HepG2 (cell line): ENCODE results near the gene ZNF181. TPM values are rescaled to one million over a fixed set of nuclear protein-coding genes. Genes with fewer than 3 reads are reported as not detected.

Experiments
- BCL3 ChIP-seq: sonication (generic); formaldehyde crosslinking; IDR thresholded peaks from 2 replicates; pipeline ENCODE4 v1.5.1; 2020; ENCODE audit warnings: mild to moderate bottlenecking, missing genetic modification reagents, moderate library complexity
- CREM ChIP-seq, 2 experiments: sonication (generic) in 1 of 2; formaldehyde crosslinking in 1 of 2; IDR thresholded peaks; 2 replicates each; pipeline versions ENCODE4 v1.4.0 to v1.6.1; 2016 to 2020; ENCODE audit warnings: antibody characterized with exemption in 1 of 2, mild to moderate bottlenecking in 1 of 2, missing genetic modification reagents in 1 of 2
- ETV5 ChIP-seq: IDR thresholded peaks from 2 replicates; pipeline ENCODE4 v1.6.1; 2018; ENCODE audit warnings: missing biosample characterization, missing genetic modification reagents, inconsistent platforms, borderline replicate concordance
- FOSL2 ChIP-seq: sonication (generic); formaldehyde crosslinking; IDR thresholded peaks from 2 replicates; pipeline ENCODE4 v1.4.0; 2020; ENCODE audit warnings: missing genetic modification reagents
- FOXK2 ChIP-seq: fragments of 450-650 bp; IDR thresholded peaks from 2 replicates; pipeline ENCODE4 v1.6.1; 2016
- HINFP ChIP-seq: sonication (generic); formaldehyde crosslinking; IDR thresholded peaks from 2 replicates; pipeline ENCODE4 v1.4.0; 2020; ENCODE audit warnings: low read depth, mild to moderate bottlenecking, missing genetic modification reagents
- HMG20B ChIP-seq: conservative IDR thresholded peaks from 2 replicates; pipeline ENCODE4 v1.6.1; 2016; ENCODE audit warnings: missing genetic modification reagents, missing compliant biosample characterization
- KLF12 ChIP-seq: sonication (generic); formaldehyde crosslinking; IDR thresholded peaks from 2 replicates; pipeline ENCODE4 v1.4.0; 2020; ENCODE audit warnings: missing genetic modification reagents, borderline replicate concordance
- LBX2 ChIP-seq: sonication (generic); formaldehyde crosslinking; IDR thresholded peaks from 2 replicates; pipeline ENCODE4 v1.5.0; 2020; ENCODE audit warnings: missing genetic modification reagents, mild to moderate bottlenecking, borderline replicate concordance
- ONECUT2 ChIP-seq: sonication (generic); formaldehyde crosslinking; IDR thresholded peaks from 2 replicates; pipeline ENCODE4 v1.4.0; 2020; ENCODE audit warnings: missing genetic modification reagents
- TEAD3 ChIP-seq: optimal IDR thresholded peaks from 2 replicates; pipeline ENCODE3; 2016; ENCODE audit warnings: borderline replicate concordance
- TERF1 ChIP-seq: sonication (generic); formaldehyde crosslinking; IDR thresholded peaks from 2 replicates; pipeline ENCODE4 v1.8.0; 2022; ENCODE audit warnings: mild to moderate bottlenecking, missing genetic modification reagents, moderate library complexity
- U2AF1 ChIP-seq: fragments of 200-400 bp; formaldehyde crosslinking; optimal IDR thresholded peaks from 2 replicates; pipeline ENCODE3; 2017; ENCODE audit warnings: mild to moderate bottlenecking, low read depth, low read length
- ZC3H13 ChIP-seq: sonication (generic); formaldehyde crosslinking; IDR thresholded peaks from 2 replicates; pipeline ENCODE4 v1.8.1; 2023; ENCODE audit warnings: mild to moderate bottlenecking, missing genetic modification reagents, moderate library complexity
- ZFP41 ChIP-seq: sonication (generic); formaldehyde crosslinking; IDR thresholded peaks from 2 replicates; pipeline ENCODE4 v1.4.0; 2020; ENCODE audit warnings: mild to moderate bottlenecking, missing genetic modification reagents, borderline replicate concordance
- ZNF136 ChIP-seq: sonication (generic); formaldehyde crosslinking; IDR thresholded peaks from 2 replicates; pipeline ENCODE4 v1.8.1; 2022; ENCODE audit warnings: low read depth, mild to moderate bottlenecking, moderate library complexity, missing genetic modification reagents
- ZNF225 ChIP-seq: sonication (generic); formaldehyde crosslinking; IDR thresholded peaks from 2 replicates; pipeline ENCODE4 v1.4.0; 2020; ENCODE audit warnings: mild to moderate bottlenecking, missing genetic modification reagents
- ZNF383 ChIP-seq: sonication (generic); formaldehyde crosslinking; IDR thresholded peaks from 2 replicates; pipeline ENCODE4 v1.4.0; 2020; ENCODE audit warnings: missing genetic modification reagents, mild to moderate bottlenecking, borderline replicate concordance
- ZNF431 ChIP-seq: sonication (generic); formaldehyde crosslinking; IDR thresholded peaks from 2 replicates; pipeline ENCODE4 v1.9.0; 2022; ENCODE audit warnings: missing genetic modification reagents, low read depth, mild to moderate bottlenecking, borderline replicate concordance
- ZNF580 ChIP-seq: IDR thresholded peaks from 2 replicates; pipeline ENCODE4 v1.6.1; 2016; ENCODE audit warnings: low read depth, borderline replicate concordance
- ZNF761 ChIP-seq: sonication (generic); formaldehyde crosslinking; conservative IDR thresholded peaks from 2 replicates; pipeline ENCODE4 v1.4.0; 2020; ENCODE audit warnings: mild to moderate bottlenecking, missing genetic modification reagents
- ZNF768 ChIP-seq: sonication (generic); formaldehyde crosslinking; IDR thresholded peaks from 2 replicates; pipeline ENCODE4 v1.4.0; 2020; ENCODE audit warnings: missing genetic modification reagents
- ZNF772 ChIP-seq: sonication (generic); formaldehyde crosslinking; IDR thresholded peaks from 2 replicates; pipeline ENCODE4 v1.5.0; 2020; ENCODE audit warnings: mild to moderate bottlenecking, missing genetic modification reagents
- ZNF788 ChIP-seq: sonication (generic); formaldehyde crosslinking; IDR thresholded peaks from 2 replicates; pipeline ENCODE4 v1.5.0; 2020; ENCODE audit warnings: mild to moderate bottlenecking, missing genetic modification reagents, borderline replicate concordance
- ZZZ3 ChIP-seq: sonication (generic); formaldehyde crosslinking; IDR thresholded peaks from 2 replicates; pipeline ENCODE4 v1.4.0; 2020; ENCODE audit warnings: missing genetic modification reagents, mild to moderate bottlenecking, borderline replicate concordance
- polyA plus RNA-seq, 8 experiments: library from polyadenylated mRNA; depleted of rRNA in 3 of 8; stranded (reverse) in 7 of 8; unstranded in 1 of 8; fragments of >200 nt; fragmentation: Illumina TruSeq in 4 of 8; extraction: Trizol in 4 of 8; gene quantifications; 2 replicates each; pipeline versions ENCODE4 v1.2.1 to v1.2.3, GENCODE V29; 2011 to 2016; ENCODE audit warnings: low read depth in 4 of 8, missing spikeins in 1 of 8, mixed read lengths in 1 of 8; ENCODE audit not compliant: insufficient read depth in 1 of 8
- total RNA-seq, 5 experiments: library from RNA; depleted of rRNA; stranded (reverse); fragments of >200 nt; fragmentation: Illumina TruSeq; extraction: Trizol; gene quantifications; 2 replicates each; pipeline ENCODE4 v1.2.3, GENCODE V29; 2016; ENCODE audit warnings: low read depth in 1 of 5

The ZNF181 gene
- total and polyA plus RNA-seq, 2 of the 13 experiments (the other 11 are each of a cell fraction or from before 2014, with no cell fraction given) = 10.6 to 15.5 TPM

- TF ChIP-seq TERF1 (CRISPR knock-in tag) (no peak), ZNF383 (CRISPR knock-in tag) (no peak), HMG20B (CRISPR knock-in tag) (no peak), FOSL2 (CRISPR knock-in tag) (0 out of 2 replicates have a peak, but pooled peaks have one; percentile 24), ZNF431 (CRISPR knock-in tag) (0 out of 2 replicates have a peak, but pooled peaks have one; percentile 11), ZFP41 (CRISPR knock-in tag) (0 out of 2 replicates have a peak, but pooled peaks have one; percentile 68), FOXK2 (peak; percentile 54; the same call in 1 of the 2 replicates), ONECUT2 (CRISPR knock-in tag) (peak; percentile 74), ETV5 (CRISPR knock-in tag) (peak; percentile 63), TEAD3 (CRISPR knock-in tag) (peak; percentile 89), HINFP (CRISPR knock-in tag) (peak; percentile 96), BCL3 (CRISPR knock-in tag) (peak; percentile 76; the same call in 1 of the 2 replicates), KLF12 (CRISPR knock-in tag) (0 out of 2 replicates have a peak, but pooled peaks have one; percentile 9), ZNF136 (no peak), ZNF580 (CRISPR knock-in tag) (no peak), U2AF1 (peak; percentile 45), CREM (IDR thresholded peaks at IDR 0.05) (peak; percentile 90), CREM (CRISPR knock-in tag; IDR thresholded peaks at IDR 0.05) (peak; percentile 30; the same call in 1 of the 2 replicates), ZNF761 (CRISPR knock-in tag) (no peak), ZZZ3 (CRISPR knock-in tag) (peak; percentile 56), ZNF772 (CRISPR knock-in tag) (no peak; the same call in none of the 2 replicates), ZNF788 (peak; percentile 60; the same call in 1 of the 2 replicates), ZNF225 (CRISPR knock-in tag) (peak; percentile 30; the same call in 1 of the 2 replicates), ZC3H13 (CRISPR knock-in tag) (peak; percentile 85; the same call in 1 of the 2 replicates), LBX2 (0 out of 2 replicates have a peak, but pooled peaks have one; percentile 28), ZNF768 (CRISPR knock-in tag) (peak; percentile 74)
These were observed at the start of gene ZNF181 (continued) for GRCh38 chr19:34733746-34734536.
